ENCODE data around the gene TMEM255B. TPM values are rescaled to one million over a fixed set of nuclear protein-coding genes. Genes with fewer than 3 reads are reported as not detected.

Gene TMEM255B
- total RNA-seq, 1 experiment from 2014 or later: 0.61 TPM

DNA sequence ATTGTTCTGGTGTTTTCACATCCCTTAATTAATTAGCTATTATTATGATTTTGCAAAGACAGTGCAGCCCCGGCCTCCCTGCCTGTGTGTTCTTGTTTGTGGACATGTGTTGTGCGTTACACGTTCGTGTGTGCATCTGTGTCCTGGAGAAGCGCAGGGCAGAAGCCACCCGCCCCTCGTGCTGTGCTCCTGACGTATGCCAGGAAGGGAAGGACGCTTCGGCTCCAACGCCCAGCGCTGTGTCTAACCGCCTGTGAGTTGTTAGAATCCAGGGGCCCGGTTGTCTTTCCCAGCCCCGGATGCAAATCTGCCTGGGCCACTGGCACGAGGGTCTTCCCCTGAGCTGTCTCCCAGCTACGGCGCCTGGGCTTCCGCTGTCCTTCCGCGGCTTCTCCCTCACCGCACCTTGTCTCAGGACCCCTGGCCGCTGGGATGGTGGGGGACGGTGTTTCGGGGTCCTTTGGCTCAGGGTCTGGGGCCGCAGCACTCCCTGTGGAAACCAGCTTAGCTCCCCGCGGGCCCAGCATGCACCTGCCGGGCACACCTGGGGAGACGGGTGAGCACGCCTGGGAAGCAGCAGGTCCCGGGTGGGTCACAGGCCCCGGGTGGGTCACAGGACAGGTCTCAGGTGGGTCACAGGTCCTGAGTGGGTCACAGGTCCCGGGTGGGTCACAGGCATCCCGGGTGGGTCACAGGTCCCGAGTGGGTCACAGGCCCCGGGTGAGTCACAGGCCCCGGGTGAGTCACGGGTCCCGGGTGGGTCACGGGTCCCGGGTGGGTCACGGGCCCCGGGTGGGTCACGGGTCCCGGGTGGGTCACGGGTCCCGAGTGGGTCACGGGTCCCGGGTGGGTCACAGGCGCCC is 53.4 kb downstream of the TMEM255B start:
- no peak for DNase-seq
- Histone ChIP-seq H3K9me3 (ENCODE audit: insufficient read depth, low read depth) (0 out of 2 replicates have a peak, but pooled peaks cover 4% of the 10 kb centered on the region), H3F3A (ENCODE audit: insufficient read depth, low read depth) (peaks cover 18% of the 10 kb centered on the region; the same call in 1 of the 2 replicates), H3K79me2 (ENCODE audit: low read depth) (no peaks in the 10 kb centered on the region), H3K4me1 (replicated peaks; ENCODE audit: insufficient read depth) (peaks cover 21% of the 10 kb centered on the region), H2AFZ (no peak overlapping the region), H3K27me3 (ENCODE audit: insufficient read depth, low read depth) (peaks cover 13% of the 10 kb centered on the region; the same call in 1 of the 2 replicates), H3K9me2 (ENCODE audit: insufficient read depth) (no peaks in the 10 kb centered on the region), H4K20me1 (ENCODE audit: insufficient read depth) (no peaks in the 10 kb centered on the region), H3K4me2 (no peak overlapping the region), H3K36me3 (ENCODE audit: low read depth) (no peaks in the 10 kb centered on the region), H3K4me3 (no peak overlapping the region), H3K27ac (no peak overlapping the region)
- BruUV-seq (replicated peaks): no TSS peak
- intact Hi-C loops (cut with micrococcal nuclease; ENCODE audit: unreplicated experiment): no loop called here
- CTCF ChIA-PET: no interaction called here
- no peak for TF ChIP-seq EZH2 (IDR thresholded peaks at IDR 0.05; ENCODE audit: low read depth)
- TF ChIP-seq, protein P1, sequence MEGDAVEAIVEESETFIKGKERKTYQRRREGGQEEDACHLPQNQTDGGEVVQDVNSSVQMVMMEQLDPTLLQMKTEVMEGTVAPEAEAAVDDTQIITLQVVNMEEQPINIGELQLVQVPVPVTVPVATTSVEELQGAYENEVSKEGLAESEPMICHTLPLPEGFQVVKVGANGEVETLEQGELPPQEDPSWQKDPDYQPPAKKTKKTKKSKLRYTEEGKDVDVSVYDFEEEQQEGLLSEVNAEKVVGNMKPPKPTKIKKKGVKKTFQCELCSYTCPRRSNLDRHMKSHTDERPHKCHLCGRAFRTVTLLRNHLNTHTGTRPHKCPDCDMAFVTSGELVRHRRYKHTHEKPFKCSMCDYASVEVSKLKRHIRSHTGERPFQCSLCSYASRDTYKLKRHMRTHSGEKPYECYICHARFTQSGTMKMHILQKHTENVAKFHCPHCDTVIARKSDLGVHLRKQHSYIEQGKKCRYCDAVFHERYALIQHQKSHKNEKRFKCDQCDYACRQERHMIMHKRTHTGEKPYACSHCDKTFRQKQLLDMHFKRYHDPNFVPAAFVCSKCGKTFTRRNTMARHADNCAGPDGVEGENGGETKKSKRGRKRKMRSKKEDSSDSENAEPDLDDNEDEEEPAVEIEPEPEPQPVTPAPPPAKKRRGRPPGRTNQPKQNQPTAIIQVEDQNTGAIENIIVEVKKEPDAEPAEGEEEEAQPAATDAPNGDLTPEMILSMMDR (conservative IDR thresholded peaks at IDR 0.05): no peak
- POLR2A ChIA-PET (ENCODE audit: unreplicated experiment): no interaction called here

DNA sequence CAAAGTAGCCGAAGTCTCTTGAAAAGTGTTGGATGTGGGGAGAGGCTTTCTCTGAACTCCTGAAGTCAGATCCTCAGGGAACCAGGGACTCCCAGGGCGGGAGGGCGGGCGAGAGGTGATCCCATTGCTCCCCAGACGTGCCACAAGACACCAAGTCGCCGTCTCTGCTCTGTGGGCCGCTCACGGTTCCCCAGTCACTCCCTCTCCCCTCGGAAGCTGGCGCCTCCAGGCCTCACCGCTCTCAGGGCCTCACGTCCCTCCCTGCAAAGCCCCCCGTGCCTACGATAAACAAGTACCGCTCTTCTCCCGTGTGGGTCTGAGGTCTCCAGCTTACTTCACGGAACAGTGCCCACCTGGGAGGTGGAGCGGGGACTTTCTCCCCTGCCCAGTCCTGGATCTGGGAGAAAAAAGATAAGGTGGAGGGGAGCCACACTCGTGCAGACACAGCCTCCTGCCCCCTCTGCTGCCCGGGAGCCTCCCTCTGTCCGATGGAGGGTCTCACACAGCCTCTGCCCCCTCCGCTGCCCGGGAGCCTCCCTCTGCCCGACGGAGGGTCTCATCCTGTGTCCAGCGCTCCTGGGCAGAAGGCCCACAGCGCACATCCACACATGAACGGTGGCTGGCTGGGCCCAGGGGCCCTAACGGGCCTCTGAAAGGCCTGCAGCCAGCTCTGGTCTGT is 54.2 kb downstream of the TMEM255B start:
- no peak for DNase-seq
- H3K27me3 ChIP-seq (ENCODE audit: insufficient read depth, low read depth): peaks cover 8% of the 10 kb centered on the region; the same call in 1 of the 2 replicates
- H3K9me2 ChIP-seq (ENCODE audit: insufficient read depth): no peaks in the 10 kb centered on the region
- H3K36me3 ChIP-seq (ENCODE audit: low read depth): no peaks in the 10 kb centered on the region
- no peak overlapping the region for H3K4me3 ChIP-seq
- no peak overlapping the region for H2AFZ ChIP-seq
- peaks cover 18% of the 10 kb centered on the region; the same call in 1 of the 2 replicates for H3F3A ChIP-seq (ENCODE audit: insufficient read depth, low read depth)
- TF ChIP-seq, protein P1 (conservative IDR thresholded peaks at IDR 0.05): no peak
- no peak for TF ChIP-seq EZH2 (IDR thresholded peaks at IDR 0.05; ENCODE audit: low read depth)
- no TSS peak for BruUV-seq (replicated peaks)
- no peaks in the 10 kb centered on the region for H4K20me1 ChIP-seq (ENCODE audit: insufficient read depth)
- H3K27ac ChIP-seq: no peak overlapping the region
- H3K4me2 ChIP-seq: peak overlapping the region; percentile 73
- ChIA-PET POLR2A (ENCODE audit: unreplicated experiment) (no interaction called here), CTCF (no interaction called here)
- peaks cover 21% of the 10 kb centered on the region for H3K4me1 ChIP-seq (replicated peaks; ENCODE audit: insufficient read depth)
- no peaks in the 10 kb centered on the region for H3K79me2 ChIP-seq (ENCODE audit: low read depth)
- 0 out of 2 replicates have a peak, but pooled peaks cover 3% of the 10 kb centered on the region for H3K9me3 ChIP-seq (ENCODE audit: insufficient read depth, low read depth)
- intact Hi-C loops (cut with micrococcal nuclease; ENCODE audit: unreplicated experiment): no loop called here

DNA sequence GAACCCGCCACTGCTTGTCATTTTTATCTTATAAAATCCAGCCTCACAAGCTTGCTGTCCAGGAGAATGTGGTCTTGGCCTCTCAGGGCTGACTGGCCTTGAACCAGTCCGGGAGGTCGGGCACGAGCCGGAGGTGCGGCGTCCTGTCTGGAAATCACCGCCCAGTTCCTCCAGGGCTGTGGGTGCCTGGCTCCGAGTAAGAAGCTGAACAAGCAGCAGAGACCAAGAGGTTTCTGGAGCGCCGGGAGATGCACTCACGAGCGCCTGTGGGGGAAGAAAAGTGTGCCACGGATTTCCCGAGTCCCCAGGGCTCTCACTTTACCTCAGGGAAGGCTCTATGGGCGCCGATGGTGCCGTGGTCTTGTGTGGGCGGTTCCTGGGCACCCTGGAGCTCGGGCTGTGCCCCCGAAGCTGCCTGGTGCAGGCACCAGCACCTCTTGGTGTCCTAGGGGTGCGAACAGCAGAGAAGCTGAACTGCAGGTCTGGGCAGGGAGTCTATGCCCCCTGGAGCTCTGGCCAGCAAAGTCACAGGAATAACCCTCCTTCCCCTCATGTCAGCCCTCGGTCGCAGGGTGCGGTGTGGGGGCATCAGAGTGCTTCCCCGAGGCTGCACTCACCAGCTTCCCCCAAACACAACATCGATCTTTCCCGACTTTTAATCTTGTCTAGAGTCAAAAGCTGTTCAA is 54.9 kb downstream of the TMEM255B start:
- peaks cover 18% of the 10 kb centered on the region; the same call in 1 of the 2 replicates for H3F3A ChIP-seq (ENCODE audit: insufficient read depth, low read depth)
- no peaks in the 10 kb centered on the region for H3K9me3 ChIP-seq (ENCODE audit: insufficient read depth, low read depth)
- 0 out of 2 replicates have a peak, but pooled peaks cover 2% of the 10 kb centered on the region for H3K27me3 ChIP-seq (ENCODE audit: insufficient read depth, low read depth)
- peak in 1 of 2 experiments; percentile 69 for DNase-seq
- CTCF ChIA-PET: no interaction called here
- POLR2A ChIA-PET (ENCODE audit: unreplicated experiment): interaction anchor here (0.6 kb wide), 1 partner anchor 48 kb away, joined by 3 read pairs; no protein-coding TSS in a partner anchor
- no peaks in the 10 kb centered on the region for H3K79me2 ChIP-seq (ENCODE audit: low read depth)
- BruUV-seq (replicated peaks): no TSS peak
- no peak for TF ChIP-seq EZH2 (IDR thresholded peaks at IDR 0.05; ENCODE audit: low read depth)
- TF ChIP-seq, protein P1 (conservative IDR thresholded peaks at IDR 0.05): no peak
- intact Hi-C loops (cut with micrococcal nuclease; ENCODE audit: unreplicated experiment): loop anchor here (2.0 kb wide), 1 partner anchor 29 kb away; no protein-coding TSS in a partner anchor
- no peak overlapping the region for H2AFZ ChIP-seq
- H3K4me3 ChIP-seq: peak overlapping the region; percentile 29; the same call in 1 of the 2 replicates
- no peak overlapping the region for H3K27ac ChIP-seq
- no peaks in the 10 kb centered on the region for H3K36me3 ChIP-seq (ENCODE audit: low read depth)
- H3K4me1 ChIP-seq (replicated peaks; ENCODE audit: insufficient read depth): peaks cover 21% of the 10 kb centered on the region
- no peaks in the 10 kb centered on the region for H4K20me1 ChIP-seq (ENCODE audit: insufficient read depth)
- H3K4me2 ChIP-seq: peak overlapping the region; percentile 73
- H3K9me2 ChIP-seq (ENCODE audit: insufficient read depth): no peaks in the 10 kb centered on the region
